HG03439 (cell line): ENCODE data around the gene LHX1.

Experiments used
- ATAC-seq: cut with Tn5 transposase; IDR thresholded peaks from one replicate; pipeline ENCODE4 v1.9.1; 2021; ENCODE audit warnings: mild to moderate bottlenecking, moderate library complexity; ENCODE audit not compliant: unreplicated experiment

LHX1 gene

GRCh38 chr17:36921095-36921851 is 16.0 kb upstream of the LHX1 start:
- ATAC-seq = no peak

DNA sequence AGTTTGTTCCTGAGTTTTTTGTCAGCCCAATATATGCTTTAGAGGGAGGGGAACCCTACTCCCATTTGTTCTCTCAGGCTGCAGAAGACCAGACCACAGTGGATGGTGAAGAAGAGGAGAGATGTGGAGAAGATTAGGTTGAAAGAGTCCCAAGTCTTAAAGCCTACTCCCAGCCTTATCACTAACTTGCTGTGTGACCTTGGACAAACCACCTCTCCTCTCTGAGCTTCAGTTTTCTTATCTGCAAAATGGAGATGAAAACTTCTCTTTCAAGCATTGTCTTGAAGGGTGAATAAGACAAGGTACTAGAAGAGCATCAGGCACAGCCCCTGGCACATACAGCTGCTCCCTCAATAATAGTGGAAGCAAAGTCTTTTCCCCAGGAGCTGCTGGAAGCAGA is 15.1 kb upstream of the LHX1 start:
- ATAC-seq = no peak

- ATAC-seq = no peak
Measured at GRCh38 chr17:36923814-36924221, 13.5 kb upstream of the LHX1 start.

DNA sequence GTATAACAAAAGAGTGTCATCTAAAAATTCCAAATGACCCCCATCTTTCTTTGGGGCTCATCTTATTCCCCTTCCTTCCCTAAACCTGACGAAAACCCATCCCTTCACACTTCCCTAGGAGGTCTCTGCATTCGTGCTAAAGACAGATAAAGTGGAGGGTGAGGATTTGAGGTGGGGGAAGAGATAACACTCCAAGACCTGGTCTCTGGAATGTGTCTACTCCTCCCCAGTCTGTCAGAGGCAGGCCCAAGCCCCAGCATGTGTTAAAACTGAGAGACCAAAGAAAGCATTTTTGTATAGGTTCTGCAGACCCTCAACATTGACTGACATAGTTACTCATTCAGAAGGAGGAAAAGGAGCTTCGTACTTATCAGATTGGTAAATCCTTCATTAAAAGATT is 11.0 kb upstream of the LHX1 start:
- ATAC-seq = no peak

DNA sequence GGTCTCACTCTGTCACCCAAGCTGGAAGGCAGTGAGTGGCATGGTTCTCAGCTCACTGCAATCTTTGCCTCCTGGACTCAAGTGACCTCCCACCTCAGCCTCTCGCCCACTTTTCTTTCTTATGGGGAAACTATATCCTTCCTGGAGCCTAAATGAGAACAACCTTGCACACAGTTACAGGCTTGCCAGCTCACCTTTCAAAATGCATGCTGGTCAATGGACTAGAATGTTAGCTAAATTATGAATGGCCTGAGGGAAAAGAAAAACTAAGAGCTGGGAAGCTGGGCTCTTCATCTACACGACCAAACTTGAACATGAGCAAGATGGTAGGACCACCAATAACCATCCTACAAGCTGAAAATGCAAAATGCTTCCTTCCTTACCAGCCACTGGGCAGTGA is 10.6 kb upstream of the LHX1 start:
- ATAC-seq = no peak

- ATAC-seq = no peak
Measured at GRCh38 chr17:36928471-36929345, 8.6 kb upstream of the LHX1 start.

GRCh38 chr17:36929851-36930582 is 7.3 kb upstream of the LHX1 start:
- no peak for ATAC-seq

- ATAC-seq = no peak
Measured at GRCh38 chr17:36930583-36930900, 6.7 kb upstream of the LHX1 start.

DNA sequence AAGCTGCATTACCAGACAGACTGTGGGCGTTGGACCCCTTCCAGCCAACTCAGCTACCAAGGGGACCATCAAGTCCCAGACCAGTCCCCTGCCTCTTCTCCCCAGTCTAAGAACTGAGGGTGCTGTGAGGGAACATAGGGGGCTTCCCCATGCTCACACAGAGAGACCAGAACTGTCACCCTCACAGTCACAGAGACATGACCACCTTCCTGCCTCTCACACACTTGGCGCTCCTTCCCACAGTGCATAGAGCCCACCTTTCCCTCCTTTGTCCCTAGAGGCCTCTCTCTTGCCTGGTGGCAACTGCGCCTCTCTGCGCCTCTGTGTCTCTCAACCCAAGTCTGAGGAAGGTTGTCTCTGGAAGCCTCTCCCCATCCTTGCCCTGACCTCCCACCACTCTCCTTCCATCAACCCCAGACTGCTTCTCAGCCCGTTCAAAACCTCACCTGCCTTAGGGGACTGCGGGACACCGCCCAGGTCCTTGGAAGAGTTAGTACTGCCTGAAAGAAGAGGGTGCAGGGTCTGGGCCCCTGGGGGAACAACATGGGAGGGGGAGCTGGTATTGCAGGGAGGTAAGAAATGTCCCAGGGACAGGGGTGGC is 6.1 kb upstream of the LHX1 start:
- no peak for ATAC-seq

GRCh38 chr17:36931697-36932382 is 5.4 kb upstream of the LHX1 start:
- ATAC-seq = no peak

DNA sequence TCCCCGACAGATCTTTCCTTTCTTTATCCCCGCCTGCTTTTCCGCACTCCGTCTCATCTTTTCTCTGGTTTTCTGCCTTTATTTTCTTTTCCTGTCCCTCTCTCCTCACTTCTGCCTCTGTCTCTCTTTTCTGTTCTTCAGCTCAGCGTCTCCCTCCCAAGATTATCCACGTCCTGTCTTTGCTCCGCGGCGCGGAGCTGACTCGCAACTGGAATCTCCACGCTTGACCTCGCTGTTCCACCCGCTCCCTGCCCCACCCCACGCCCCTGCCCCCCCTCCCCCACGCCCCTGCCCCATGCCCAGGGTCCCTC is 4.9 kb upstream of the LHX1 start:
- no peak for ATAC-seq

DNA sequence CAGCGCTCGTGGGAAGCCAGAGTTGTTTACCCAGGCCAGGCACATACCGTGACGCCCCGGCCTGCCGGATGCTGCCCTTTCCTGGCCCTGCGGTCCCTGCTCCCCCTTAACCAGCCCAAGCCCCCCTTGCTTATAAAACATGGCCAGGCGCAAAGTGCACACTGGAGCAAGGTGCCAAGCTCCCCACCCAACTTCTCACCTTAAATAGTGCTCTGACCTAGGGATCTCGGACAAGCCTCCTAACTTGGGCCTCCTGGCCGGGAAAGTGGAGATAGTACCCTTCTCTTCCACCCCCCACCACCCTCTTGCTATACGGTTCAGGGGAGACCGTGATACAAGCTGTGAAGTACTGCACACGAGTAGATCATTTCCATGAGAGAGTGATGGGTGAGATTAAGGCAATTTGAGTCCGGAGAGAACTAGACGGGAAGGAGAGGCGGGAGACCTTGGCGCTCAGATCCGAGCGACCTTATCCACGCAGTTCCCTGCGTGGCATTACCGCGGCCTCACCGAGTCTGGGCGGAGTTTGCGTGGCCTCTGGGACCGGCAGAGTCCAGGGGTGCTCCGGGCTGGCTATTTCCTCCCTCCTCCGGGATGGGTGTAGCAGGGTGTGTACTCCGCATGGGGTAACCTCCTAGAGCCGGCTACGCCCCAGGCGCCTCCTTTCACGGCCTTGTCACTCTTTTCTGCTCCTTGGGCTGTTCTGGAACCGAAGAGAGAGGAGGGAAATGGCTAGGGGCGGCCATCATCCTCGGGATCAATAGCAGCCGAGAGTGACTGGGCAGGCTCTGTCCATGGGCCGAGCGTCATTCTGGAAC is 4.4 kb upstream of the LHX1 start:
- no peak for ATAC-seq

- no peak for ATAC-seq
Measured at GRCh38 chr17:36933512-36934143, 3.6 kb upstream of the LHX1 start.

GRCh38 chr17:36934144-36934691 is 3.1 kb upstream of the LHX1 start:
- no peak for ATAC-seq

DNA sequence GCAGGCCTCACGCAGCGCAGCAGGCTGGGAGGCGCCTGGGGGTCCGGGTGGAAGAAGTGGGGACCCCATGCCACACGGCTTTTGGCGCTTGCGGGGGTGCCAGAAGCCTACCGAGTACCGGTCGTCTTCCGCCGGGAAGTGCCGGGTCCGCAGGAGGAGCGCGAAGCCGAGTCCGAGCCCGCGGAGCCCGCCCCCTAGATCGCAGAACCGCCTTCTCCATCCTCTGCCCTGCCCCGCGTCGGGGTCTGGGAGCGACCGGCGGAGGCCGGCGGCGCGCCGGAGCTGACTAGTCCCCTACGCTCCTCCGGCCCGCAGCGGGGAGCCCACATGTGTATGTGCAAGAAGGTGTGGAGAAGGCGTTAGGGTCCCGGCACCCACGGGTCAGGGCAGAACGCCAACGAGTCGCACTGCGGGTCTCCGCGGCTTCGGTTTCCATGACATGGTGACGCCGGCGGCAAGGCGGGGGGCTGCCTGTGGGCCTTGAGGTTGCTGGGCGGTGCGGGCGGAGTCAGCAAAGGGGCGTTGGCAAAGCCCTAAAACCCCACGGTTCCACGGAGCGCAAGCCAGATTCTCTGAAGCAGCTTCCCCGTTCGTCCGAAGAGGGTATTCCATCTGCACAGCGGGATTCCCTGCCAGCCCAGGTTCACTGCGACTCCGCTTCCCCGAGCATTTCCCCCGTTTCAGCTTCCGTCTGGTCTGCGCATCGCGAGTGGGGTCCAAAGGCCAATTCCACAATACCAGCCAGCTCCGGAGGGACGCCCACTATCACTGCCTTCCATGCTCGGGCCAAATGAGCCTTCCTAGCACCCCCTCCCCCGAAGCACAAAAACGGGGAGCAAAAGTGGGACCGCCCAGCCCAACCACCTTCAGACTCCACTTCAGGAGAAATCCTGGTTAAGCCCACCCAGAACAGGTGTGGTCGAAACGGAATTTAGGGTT is 2.3 kb upstream of the LHX1 start:
- no peak for ATAC-seq

GRCh38 chr17:36935671-36936454 is 1.4 kb upstream of the LHX1 start:
- ATAC-seq = no peak

- no peak for ATAC-seq
Measured at GRCh38 chr17:36936455-36937000, 747 bp upstream of the LHX1 start.
